HG03139 (cell line): ENCODE measurements around the gene BCL2L1.
"Not testable (repeated sequence)": the region's sequence is repeated elsewhere in the genome, so short reads cannot be mapped to it uniquely, and the experiment has no call there.

ENCODE experiments used
- ATAC-seq: cut with Tn5 transposase; IDR thresholded peaks from one replicate; pipeline ENCODE4 v1.9.1; 2021; ENCODE audit not compliant: unreplicated experiment

Gene BCL2L1

DNA sequence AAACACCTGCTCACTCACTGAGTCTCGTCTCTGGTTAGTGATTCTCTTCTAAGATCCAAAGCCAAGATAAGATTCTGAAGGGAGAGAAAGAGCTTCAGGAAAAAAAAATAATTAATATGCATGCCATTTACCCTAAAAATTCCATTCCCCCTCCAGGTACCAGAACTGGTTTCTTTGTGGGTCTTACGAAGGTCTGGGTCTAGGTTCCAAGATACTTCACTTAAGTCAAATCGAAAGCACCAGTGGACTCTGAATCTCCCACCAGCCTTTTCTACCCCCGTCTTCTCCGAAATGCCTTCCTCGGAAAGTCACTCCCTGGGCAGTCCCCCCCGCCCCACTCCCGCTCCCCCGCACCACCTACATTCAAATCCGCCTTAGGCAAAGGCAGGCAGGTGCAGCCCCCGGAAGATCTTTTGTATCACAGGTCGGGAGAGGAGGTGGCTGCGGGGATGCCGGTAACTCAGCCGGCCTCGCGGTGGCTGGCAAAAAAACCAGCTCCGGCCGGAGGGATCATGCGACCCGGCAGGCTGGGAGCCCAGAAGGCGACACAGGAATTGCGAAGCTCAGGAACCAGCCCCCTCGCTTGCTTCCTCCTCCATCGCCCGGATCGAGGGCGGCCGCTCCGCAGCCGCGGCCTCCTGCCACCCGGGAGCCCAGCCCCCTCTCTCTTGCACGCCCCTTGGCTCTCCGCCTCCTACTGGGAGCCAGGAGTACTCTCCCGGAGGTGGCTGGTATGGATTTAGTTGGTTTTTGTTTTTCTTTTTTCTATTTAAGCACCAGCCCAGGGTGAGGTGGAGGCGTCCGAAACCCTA lies at the start of gene BCL2L1:
Gene BCL2L1, minus strand, starts transcription at position 612 of the 812 bp plus-strand sequence. CDS start 650 bp downstream, outside the sequence.
- no peak for ATAC-seq

DNA sequence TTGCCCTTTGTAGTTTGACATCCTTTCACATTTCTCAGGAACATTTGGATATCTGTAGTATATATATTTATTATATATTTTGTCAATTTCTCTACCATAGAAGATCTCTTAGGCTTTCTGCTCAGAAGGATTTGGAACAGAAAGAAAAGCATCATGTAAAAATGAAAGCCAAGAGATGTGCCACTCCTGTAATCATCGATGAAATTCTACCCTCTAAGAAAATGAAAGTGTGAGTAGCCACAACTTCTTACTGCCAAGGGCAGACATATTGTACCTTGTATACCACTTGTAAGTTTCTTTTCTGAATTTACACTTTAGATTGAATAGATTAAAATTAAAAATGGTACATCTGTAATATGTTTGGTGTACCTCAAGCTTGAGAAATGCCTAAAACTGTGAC lies 47.6 kb upstream of the BCL2L1 start:
- no peak for ATAC-seq

DNA sequence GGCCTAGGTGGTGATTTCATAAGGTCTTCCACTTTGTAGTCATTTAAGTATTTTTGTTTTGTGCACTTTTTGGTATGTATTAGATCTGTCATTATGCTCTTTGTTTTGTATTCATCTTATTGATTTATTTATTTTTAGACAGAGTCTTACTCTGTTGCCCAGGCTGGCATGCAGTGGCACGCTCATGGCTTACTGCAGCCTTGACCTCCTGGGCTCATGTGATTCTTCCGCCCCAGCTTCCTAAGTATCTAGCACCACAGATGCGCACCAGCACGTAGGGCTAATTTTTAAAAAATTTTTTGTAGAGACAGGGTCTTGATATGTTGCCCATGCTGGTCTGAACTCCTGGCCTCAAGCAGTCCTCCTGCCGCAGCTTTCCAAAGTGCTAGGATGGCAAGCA lies 47.0 kb upstream of the BCL2L1 start:
- no peak for ATAC-seq

DNA sequence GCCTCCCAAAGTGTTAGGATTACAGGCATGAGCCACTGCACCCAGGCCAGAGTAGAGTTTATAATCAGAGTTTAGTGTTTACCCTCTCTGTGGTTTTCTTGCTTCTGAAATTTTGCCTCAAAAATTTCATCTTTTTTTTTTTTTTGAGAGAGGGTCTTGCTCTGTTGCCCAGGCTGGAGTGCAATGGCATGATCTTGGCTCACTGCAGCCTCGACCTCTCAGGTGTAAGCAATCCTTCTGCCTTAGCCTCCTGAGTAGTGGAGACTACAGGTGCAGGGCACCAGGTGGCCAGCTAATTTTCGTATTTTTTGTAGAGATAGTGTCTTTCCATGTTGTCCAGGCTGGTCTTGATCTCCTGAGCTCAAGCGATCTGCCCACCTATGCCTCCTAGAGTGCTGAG lies 45.1 kb upstream of the BCL2L1 start:
- ATAC-seq: no peak

DNA sequence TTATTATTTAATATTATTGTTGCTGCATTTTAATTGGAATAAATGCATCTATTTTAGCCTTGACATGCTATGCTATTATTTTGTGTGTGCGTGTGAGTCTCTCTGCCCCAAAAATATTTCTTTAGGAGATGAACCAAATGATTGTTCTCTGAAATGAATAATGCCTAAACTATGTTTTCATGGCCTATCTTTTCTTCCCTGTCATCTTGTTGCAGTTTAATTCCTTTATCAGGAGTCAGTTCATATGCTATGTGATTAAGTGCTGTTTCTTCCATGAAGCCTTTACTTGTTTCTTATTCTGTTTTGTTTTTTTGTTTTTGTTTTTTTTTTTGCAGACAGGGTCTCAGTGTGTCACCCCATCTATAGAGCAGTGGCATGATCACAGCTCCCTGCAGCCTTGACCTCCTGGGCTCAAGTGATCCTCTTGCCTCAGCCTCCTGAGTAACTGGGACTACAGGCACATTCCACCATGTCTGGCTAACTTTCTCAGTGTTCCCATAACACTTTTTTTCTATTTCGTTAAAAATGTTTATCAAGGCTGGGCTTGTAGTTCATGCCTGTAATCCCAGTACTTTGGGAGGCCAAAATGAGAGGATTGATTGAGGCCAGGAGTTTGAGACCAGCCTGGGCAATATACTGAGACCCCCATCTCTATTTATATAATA lies 42.1 kb upstream of the BCL2L1 start:
- no peak for ATAC-seq

DNA sequence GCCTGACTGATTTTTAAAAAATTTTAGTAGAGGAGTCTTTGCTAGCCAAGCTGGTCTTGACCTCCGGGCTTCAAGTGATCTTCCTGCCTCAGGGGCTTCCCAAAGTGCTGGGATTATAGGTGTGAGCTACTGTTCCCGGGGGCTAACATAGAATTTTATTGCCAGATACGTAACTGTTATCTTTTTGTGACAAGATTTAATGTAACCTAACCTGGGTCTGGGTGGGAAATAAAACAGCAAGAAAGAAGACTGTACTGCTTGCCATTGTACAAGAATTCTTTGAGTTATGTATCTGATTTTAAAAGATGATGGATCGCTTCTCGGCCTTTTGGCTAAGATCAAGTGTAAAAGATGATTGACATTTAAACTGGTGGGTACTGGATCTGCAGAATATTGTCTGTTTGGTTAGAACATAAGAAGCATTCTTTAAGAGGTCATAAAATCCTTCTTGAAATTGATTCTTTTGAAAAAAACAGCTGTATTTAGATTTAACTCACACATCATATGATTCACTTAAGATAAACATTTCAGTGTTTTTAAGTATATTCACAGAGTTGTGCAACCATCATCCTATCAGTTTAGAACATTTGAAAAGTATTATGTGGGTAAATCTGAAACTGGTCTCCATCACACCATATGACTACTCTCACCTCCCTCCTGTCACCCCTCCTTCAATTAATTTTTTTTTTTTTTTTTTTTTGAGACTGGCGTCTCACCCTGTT lies 38.0 kb upstream of the BCL2L1 start:
- no peak for ATAC-seq

DNA sequence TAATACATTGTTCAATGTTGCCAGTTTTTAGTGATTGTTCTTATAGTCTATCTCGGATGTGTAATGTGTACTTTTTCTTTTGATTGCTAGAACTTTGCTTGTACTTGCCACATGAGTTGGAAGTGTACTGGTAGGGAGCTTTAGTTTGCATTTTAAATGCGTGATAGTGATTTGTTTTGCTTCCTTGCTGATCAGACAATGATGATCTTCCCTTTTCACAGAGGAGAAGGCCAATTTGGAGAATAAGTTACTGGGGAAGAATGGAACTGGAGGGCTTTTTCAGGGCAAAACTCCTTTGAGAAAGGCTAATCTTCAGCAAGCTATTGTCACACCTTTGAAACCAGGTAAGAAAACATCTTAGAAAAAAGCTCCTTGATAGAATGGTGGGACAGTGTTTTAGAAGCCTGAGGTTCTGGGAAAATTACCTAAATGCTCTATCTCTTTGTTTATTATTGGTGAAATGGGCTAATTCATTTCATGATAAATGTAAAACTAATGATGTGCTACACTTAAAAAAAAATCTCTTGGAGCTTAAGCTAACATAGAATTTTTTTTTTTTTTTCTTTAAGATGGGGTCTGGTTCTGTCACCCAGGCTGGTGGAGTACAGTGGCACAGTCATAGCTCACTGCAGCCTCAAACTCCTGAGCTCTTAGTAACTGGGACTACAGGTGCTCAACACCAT lies 37.3 kb upstream of the BCL2L1 start:
- no peak for ATAC-seq

DNA sequence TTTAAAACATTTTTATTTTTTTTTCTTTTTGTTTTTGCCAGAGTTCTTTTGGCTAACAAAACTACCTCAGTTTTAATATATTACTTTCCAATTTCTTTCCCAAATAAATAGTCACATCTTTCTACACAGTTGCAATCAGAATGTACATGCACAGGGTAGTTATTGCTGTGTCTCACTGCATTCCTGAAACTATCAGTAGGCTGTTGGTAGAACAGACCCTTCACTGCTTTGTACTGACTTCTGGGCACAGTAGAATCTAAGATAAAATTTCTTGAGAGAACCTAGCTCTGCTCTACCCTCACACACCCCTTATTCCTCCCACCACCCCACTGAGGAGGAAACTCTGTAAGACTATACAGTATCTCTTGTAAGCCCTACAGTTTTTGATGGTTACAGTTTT lies 36.3 kb upstream of the BCL2L1 start:
- no peak for ATAC-seq

DNA sequence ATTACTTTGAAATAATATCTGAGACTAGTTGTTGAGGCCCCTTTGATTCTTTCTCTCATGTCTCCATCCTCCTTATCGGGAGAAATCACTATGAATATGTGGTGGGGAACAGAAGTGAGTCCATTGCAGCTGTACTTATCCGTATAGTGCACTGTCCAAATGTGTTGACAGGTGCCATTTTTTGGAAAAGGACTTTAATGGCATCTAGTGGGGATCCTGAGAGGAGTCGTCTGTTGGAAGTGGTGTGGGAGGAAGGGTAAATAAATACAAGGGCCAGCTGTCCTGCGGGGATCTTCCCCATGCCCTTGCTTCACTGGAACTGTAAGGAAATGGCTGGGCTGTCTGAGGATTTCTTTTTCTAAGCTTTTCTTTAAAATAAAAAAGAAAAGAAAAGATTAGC lies 35.9 kb upstream of the BCL2L1 start:
- ATAC-seq: no peak

DNA sequence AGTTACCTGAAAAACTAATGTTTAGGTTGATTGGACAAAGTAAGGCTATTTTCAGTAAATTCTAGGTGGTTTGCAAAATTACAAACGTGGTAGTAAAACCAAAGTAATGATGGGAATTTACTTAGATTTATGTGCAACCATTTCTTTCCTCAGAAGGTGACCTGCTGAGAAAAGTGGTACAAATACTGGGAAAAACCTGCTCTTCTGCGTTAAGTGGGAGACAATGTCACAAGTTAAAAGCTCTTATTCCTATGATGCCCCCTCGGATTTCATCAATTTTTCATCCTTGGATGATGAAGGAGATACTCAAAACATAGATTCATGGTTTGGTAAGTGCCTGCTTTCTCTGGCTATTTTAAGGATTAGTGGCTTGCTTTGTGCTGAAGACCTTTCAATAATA lies 34.6 kb upstream of the BCL2L1 start:
- no peak for ATAC-seq

DNA sequence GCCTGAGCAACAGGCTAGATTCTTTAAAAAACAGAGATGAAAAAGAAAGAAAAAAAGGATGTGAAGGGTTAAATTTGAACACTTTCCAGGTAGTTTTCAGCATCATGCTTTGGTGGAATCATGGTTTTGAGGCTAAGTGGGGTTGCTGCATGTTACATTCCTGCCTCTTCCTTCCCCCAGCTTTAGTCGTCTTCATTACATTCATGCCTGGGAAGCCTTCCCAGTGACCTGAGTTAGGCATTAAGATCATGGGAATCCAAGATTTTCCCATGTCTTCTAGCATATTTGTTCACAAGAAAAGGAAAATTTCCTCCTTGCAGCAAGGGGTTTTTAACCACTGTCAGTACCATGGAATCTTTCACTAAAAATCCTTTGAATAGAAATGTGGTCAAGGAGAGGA lies 28.5 kb upstream of the BCL2L1 start:
- no peak for ATAC-seq

DNA sequence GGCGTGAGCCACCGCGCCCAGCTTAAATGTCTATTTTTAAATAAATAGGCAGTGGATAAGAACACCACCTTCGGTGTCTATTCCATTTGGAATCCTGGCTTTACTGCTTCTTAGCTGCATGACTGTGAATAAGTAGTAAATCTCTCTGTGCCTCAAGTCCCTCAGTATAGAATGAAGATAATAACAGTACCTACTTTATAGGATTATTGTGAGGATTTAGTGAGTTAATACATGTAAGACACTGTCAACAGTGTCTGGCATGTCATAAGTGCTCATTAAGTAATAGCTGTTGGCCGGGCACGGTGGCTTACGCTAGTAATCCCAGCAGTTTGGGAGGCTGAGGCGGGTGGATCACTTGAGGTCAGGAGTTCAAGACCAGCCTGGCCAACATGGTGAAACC lies 26.6 kb upstream of the BCL2L1 start:
- ATAC-seq: no peak

DNA sequence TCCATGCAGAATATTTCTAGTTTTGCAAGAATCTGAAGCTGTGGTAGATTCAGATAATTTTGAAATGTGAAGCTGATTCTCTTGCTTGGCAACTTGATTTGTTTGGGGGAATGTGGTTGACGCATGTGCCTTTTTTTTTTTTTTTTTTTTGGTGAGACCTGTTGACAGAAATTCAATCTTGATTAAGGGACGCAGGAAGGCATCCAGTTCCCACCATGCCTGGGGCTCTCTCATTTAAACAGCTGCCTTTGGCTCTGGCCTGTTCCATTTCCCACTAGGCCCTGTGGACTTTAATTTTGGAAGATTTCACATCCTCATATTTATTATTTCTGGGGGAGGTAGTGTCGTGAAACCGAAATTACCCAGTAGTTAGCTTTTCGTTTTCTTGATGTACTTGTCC lies 25.0 kb upstream of the BCL2L1 start:
- no peak for ATAC-seq

DNA sequence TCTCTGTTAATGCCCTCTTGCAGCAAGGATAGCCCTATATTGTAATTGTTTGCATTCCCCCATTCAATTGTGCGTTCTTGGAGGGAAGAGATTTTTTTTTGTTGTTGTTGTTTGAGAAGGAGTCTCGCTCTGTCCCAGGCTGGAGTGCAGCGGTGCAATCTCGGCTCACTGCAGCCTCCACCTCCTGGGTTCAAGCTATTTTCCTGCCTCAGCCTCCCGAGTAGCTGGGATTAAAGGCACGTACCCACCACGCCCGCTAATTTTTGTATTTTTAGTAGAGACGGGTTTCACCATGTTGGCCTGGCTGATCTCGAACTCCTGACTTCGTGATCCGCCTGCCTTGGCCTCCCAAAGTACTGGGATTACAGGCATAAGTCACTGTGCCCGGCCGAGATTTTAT lies 24.4 kb upstream of the BCL2L1 start:
- not testable (repeated sequence) for ATAC-seq

DNA sequence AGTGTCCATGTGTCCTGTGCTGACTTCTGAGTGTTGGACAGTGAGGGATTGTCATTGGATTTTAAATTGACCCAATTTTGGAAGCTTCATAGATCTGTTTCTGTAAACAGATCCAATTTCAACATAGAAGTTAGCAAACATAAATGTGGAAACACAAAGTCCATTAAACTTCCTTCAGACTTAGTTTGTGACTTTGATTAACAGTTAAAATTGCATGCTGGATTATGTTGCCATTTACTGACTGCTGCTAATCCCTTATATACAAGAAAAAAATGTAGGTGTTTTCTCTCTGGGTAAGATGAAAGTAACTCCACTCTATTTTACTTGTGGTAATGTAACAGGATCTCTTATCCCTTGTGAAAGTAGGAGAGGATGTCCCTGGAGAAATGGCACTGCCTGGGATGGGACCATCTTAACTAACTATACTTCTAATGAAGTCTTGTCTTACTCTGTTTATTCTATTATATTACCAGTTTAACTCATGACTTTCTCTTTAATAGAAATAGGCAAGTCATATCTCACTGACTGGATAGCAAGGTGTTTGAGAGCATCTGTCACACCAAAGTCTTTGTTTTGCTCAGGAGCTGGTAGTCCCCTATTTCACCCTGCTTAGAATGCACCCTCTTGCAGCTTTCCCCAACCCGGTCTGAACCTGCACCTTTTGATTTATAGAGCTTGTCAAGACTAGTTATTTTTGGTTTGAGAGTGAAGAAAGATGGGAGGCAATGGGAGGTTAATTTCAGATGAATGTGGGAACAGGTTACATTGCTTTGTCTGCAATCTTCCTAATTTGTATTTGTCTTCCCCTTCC lies 23.6 kb upstream of the BCL2L1 start:
- no peak for ATAC-seq

DNA sequence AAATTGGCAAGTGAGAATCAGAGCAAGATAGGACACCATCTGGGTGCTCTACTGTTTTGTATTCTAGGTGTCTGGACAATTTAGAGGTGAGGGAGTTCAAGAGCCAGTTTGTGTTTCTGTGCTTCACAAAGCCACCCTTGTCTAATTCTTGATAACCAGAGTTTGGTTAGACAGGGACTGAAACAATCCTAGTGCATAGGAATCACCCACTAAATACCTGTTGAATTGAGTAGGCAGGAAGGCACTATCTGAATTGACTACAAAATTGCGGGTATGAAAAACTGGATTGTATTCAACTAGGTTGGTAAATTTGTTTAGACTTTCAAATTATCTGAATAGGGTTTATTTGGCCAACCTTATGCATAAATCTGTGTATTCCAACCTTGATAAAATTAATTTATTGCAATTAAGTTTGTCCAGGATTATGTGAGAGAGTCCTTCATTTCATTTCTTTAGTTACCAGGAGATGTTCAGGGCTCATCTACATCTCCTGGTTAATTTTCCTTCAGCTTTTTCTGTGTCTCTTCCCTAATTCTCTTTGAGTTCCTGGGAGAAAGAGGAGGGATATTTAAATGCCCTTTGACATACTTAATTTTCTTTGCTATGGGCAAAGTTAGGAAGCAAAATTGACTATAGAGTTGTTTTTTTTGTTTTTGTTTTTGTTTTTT lies 18.1 kb upstream of the BCL2L1 start:
- no peak for ATAC-seq

DNA sequence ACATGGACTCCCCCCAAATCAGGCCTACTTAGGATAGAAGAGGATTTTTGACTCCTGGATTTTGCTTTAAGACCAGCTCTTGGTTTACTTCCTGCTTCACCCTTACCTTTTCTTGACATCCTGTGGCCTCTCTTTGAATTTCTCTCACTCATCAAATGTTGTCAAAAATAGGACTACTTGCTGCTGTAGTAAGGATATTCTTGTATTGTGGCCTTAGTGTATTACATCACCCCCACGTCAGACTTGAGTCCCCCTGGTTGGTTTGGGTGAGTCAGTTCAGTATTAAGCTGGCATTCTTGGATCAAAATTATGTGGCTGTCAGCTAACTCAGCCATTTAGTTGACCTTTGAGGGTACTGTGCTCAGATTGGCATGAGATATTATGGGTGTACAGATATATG lies 17.5 kb upstream of the BCL2L1 start:
- ATAC-seq: no peak

DNA sequence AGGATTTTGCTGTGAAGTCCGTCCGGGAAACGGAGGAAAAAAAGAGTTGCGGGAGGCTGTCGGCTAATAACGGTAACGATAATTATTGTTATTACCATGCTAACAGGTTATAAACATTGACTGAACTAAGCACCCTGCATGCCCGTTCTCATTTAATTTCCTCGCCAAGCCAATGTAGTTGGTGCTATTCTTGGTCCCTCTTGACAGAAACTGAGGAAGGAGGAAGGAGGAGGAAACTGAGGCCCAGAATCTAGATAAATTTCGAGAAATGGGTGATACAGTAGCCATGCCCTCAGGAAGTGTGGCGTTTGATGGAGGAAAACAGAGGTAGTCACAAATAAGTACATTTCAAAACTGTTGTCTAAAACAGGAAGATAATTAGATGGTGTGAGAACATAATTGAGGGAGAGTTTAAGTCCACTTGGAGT lies 16.9 kb upstream of the BCL2L1 start:
- ATAC-seq: no peak

DNA sequence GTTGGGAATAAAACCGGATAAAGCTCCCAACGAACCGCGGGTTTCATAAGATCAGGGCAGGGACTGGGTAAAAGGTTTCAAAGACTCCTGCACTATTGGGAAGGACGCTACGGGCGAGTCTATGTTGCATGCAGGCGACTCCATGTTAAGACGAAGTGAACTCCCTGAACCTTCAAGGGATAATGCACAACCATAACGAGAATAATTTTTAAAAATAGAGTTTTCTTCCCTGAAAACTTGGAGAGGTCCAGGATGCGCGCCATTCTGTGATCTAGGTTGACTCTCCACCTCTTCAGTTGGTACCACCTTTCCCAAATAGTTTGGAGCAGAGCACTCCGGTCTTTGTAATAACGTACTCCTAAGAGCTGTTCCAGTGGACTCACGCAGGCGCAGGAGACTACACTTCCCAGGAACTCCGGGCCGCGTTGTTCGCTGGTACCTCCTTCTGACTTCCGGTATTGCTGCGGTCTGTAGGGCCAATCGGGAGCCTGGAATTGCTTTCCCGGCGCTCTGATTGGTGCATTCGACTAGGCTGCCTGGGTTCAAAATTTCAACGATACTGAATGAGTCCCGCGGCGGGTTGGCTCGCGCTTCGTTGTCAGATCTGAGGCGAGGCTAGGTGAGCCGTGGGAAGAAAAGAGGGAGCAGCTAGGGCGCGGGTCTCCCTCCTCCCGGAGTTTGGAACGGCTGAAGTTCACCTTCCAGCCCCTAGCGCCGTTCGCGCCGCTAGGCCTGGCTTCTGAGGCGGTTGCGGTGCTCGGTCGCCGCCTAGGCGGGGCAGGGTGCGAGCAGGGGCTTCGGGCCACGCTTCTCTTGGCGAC lies 16.3 kb upstream of the BCL2L1 start, which contains the start of gene TPX2:
Gene TPX2, plus strand, starts transcription at position 562 of the 821 bp plus-strand sequence. CDS start 18,187 bp downstream, outside the sequence.
- ATAC-seq: peak; percentile 97
